D341Med (cell line): ENCODE results near the gene TRABD2B.

Experiments
- DNase-seq: peaks from one replicate; pipeline ENCODE4 v3.0.0; 2012; ENCODE audit warnings: low spot score

TRABD2B gene

DNA sequence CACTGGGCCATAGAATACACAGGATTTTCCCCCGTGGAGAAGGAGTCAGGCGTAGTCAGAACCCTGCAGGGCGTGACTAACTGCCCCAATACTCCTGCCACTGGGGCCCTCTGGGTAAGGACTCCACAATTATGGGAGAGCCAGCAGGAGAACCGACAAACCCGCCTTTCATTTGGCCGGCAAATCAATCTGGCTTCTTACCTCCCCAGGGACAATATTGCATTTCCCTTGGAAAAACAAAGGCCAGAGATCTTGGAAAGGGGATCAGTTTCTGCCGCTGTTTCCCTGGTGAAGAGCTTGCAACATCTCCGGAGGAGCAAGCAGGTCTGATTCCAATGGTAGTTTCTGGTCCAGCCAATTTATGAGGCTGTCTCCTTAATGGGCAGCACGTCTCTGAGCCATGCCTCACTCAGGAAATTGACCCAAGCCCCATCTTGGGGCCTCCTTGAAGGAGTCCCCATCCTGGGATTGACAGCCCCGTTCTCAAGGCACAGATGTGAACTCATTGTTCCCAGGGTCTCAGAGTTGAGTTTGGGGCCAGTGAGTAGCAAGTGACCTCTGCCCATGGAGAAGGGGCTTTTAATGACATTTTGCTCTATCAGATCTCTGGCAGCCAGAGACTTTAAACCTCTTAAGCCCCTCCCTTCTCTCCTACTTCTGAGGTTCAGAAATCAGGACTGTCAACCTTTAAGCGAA, 4.3 kb downstream of the TRABD2B start:
- DNase-seq, result no peak

DNA sequence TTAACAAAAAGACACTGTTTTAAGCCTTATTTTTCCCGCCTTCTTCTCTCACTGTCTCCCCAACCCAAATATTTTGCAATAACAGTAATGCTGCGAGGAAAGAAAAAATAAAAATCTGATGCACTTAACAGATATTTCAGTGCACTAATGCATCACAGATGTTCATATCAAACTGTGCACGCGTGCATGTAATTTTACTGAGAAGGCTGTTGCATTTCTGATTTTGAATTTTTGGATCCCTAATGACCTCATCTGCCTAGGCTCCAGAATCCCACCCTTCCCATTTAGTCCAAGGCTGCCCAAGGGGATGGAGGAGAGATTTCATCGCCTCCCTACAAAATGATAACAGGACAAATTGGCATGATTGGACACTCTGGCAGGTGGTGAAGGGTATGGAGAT, 5.5 kb downstream of the TRABD2B start:
- DNase-seq, result no peak

DNA sequence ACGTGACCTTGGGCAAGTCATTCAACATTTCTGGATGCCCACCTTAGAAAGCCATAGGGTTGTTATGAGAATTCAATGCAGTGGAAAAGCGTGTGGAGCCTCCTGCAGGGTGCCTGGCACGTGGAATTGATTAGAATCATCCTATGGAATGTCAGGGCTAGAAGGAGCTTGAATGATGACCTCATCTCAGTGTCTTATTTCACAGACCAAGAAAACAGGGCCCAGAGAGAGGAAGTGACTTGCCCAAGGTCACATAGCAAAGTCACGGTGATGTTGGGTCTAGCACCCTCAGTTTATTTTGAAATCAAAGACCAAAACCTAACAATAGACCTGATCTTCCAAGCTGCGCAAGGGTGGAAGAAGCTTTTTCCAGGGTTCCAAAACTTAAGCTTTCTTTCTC, 6.0 kb downstream of the TRABD2B start:
- DNase-seq, result no peak

DNA sequence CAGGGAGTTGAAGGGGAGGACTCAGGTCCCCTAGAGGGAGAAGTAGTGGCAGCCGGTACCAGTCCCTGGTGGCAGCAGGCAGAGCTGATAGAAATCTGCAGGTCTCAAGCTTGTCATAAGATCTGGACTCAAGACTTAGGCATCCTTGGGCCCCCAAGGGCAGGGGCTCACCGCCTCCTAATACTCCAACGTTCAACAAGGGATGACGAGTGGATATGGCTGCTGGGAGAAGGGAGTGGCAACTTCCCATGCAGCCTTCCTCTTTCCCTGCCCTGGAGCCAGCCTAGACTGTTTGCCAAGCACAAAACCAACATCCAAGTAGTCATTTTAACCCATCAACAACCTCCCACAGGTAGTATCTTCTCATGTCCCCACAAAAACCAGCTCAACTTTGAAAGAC, 6.9 kb downstream of the TRABD2B start:
- no peak for DNase-seq

DNA sequence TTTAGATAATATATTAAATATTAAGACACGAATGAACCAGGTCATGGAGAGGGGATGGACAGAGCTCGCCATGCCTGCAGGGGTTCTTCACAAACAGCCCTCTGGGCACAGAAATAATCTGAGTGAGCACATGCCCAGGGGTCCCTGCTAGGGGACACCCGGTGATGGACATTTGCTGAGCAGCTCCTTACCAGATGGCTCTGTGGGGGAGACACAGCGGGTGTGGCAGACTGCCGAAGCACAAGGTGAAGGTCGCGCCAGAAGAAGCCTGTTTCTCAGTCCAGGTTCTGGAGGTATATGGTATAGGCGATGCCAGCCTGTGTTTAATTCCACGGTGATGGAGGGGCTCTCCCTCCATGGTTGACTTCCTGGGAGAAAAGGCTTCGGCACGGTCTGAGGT, 9.6 kb downstream of the TRABD2B start:
- DNase-seq, result no peak

DNA sequence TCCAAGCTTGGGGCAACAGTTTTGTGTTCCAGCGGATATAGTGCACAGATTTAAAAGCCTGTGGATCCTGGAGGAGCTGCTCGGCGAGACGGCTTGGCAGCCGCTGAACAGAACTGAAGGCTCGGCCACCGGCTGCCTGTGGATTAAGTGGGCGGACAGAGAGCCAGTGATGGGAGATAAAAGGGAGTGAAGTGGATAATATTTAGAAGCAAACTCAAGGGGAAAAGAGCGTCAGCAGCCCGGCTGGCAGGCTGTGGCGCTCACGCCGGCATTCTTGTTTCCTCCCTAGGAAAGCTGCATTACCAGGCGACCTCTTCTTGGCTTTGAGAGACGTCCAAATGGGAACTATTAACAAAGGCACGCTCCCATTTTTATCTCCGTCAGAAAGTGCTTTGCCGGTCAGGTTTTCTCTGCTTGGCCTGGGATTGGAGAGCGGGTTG, 10.4 kb downstream of the TRABD2B start:
- DNase-seq, result no peak

DNA sequence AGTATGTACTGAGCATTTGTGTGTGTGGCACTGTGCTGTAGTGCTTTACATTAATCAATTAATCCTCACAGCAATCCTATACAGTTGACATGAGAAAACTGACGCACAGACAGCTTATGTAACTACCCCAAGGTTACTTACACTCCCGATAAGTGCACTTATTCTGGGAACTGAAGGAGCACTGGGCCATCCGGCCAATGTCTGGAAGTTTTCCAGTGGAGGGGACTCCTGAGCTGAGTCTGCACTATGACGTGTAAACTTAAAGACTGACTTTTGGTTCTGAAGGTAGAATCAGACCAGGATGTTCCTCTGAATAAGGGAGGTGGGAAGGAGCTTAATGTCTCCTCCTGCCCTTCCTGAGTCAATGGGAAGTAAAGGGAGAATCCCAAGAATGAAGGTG, 12.2 kb downstream of the TRABD2B start:
- no peak for DNase-seq

DNA sequence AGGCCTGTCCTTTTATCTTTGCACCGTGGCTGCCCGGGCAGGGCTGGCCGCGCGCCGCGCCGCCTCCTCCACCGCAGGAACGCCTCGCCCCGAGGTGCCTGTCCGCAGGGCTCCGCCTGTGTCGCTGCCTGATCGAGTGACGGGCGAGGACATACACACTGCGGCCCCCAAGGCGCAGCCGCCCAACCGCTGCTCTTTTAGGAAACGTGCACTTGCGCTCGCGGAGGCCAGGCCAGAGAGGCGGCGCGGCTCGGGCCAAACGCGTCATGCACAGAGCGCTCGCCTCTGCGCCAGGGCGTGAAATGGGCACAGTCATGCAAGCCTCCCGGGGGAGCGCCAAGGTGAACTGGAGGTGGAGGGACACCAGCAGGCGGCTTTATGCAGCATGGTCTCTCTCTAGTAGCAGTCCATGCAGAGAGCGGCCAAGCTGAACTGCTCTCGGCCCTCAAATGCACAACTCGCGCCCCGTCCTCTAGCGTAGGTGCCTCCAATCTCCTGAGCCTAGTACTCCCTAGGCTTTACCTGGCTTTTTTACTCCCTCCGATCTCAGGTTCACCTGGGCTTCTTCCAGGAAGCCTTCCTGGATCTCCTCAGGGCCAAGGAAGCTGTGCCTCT, 12.9 kb downstream of the TRABD2B start:
- no peak for DNase-seq

DNA sequence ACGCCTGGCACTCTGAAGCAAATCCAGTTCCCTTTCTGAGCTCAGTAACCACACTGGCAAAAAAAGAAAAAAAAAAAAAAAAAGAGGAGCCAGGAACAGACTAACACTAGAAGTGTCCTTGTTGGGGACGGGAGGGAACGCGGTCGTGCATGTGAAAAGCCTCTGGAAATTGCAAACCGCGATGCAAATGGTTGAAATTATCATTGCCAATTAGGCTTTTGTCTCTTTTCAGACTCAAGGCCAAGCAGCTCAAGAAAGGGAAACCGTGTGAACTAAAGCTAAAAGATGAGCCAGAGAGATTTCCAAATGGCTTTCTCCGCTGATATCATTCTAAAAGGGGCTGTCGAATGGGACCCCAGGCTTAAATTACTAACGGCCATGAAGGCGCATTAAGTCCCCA, 13.5 kb downstream of the TRABD2B start:
- no peak for DNase-seq

DNA sequence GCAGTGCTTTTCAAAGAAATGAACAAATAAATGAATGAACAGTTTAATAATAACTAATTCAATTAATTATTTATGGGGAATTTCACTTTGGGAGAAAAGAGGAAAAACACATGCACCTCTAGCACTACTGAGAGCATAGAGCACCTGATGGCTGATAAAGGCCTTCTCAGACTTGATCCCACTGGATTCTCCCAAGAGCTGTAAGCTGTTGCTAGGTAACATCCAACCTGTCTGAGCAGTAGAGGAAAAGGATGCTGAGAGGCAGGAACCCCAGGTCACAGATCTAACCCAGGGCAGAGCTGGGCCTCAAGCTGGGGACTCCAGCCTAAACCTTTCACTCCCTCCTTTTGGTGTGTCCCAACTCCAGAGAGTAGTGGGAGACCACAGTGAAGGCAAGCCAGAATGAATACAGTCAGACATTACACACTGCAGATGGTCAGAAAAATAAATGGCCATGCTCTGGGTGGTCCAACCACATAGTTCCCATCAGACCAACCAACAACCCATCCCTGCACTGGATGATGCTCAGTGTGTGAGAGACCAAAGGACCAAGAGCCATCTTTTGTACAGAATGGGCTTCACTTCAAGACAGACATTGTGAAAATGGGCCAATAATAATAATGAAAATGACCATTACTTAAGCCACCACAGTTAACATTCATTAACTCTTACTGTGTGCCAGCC, 15.4 kb downstream of the TRABD2B start:
- no peak for DNase-seq

DNA sequence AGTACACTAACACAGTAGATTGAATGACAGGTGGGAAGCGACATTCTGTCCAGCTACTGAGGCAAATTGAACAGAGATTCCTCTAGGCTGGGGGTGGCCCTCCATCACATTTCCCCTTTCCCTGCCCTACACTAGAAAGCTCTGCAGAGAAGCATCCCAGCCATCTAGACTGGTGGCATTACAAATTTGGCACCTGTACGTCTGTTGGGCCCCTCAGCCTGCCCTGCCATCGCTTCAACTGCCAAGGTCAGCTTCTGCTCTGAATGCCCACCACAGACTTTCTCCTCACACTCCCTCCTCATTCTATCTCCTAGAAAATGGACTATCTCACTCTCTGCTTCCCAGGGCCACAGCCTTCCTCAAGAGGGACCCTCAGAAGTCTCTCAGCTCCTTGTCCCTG, 16.7 kb downstream of the TRABD2B start:
- no peak for DNase-seq

DNA sequence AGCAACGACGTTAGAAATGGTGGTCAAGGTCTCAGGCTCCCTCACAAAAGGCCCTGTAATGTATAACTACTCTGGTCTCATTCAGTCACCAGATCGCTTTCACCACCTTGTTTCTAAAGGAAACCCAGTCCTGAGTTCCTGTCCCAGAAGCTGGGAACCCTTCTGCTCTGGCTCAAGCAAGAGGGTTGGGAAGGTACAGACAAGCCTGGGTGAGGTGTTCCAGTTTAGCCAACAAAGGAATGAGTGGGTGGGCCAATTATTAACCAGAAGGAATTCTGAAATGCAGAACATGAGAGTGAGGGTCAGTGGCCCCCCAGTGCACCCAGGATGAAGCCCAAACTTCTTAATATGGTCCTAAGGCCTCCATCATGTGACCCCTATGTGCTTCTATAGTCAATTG, 17.5 kb downstream of the TRABD2B start:
- DNase-seq, result no peak

DNA sequence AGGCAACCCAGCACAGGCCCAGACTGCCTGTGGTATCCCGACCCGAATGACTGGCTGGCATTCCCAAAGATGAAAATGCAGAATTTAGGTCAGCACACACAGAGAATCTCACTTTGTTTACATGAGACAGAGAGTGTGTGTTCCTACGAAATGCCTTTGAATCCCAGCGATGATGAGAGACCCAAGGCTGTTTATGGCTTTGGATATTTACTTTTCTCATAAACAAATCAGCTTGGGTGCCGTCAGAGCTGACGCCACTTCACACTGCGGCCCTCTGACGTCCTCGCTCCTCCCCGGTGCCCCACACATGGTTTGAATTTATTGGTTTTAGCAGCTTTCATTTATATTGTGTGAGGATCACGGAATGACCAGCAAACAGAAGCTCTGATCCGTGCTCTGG, 18.7 kb downstream of the TRABD2B start:
- DNase-seq, result no peak

DNA sequence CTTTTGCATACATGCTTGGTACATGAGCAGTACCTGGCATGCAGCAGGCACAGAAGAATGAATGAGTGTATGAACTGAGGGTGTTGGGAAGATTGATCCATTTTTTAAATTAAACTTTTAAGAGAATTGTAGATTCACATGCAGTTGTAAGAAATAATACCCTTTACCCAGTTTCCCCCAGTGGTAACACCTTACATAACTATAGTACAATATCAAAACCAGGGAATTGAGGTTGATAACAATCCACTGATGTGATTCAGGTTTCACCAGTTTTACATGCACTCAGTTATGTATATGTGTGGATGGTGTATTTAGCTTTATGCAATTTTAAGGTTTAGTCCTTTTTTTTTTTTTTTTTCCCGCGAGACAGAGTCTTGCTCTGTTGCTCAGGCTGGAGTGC, 20.5 kb downstream of the TRABD2B start:
- no peak for DNase-seq

DNA sequence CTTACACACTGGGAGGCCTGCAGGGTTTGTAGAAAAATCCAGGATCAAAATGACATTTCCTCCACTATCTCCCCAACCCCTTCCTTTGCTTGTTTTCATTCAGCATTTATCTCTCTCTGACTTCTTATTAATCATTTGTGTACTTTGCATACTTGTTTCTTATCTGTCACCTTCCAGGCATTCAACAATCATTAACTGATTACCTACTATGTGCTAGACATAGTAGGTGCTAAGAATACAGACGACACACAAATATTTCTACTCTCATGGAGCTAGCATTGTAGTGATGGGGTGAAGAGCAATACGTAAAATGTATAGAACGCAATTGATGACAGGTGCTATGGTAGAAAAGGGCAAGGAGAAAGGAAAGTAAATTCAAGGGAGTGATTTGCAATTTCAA, 20.9 kb downstream of the TRABD2B start:
- no peak for DNase-seq

DNA sequence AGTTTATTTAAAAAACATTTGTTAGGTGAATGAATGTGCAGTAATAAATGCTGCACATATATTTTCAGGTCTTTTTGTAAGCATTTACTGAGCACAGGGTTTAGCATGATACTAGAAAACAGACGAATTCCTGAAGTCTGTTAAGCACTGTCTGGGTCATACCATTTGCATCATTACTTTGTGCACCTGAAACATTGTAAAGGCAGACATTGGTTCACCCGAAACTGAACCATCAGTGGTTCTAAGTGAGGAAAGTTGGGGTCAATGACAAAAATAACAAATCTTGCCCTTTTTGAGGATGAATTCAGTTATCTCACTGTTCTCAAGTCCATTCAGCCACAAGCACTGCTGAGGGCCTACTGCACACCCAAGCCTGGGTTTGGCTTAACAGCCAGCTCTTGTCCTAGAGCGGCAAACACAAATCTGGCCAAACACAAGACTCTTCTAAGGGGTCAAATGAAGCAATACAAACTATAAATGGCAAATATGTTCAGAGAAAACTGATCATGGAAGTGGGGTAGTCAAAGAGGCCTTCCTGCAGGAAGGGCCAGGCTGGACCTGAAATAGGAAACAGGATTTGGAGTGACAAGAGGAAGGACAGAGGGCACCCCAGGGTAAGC, 21.8 kb downstream of the TRABD2B start:
- no peak for DNase-seq

DNA sequence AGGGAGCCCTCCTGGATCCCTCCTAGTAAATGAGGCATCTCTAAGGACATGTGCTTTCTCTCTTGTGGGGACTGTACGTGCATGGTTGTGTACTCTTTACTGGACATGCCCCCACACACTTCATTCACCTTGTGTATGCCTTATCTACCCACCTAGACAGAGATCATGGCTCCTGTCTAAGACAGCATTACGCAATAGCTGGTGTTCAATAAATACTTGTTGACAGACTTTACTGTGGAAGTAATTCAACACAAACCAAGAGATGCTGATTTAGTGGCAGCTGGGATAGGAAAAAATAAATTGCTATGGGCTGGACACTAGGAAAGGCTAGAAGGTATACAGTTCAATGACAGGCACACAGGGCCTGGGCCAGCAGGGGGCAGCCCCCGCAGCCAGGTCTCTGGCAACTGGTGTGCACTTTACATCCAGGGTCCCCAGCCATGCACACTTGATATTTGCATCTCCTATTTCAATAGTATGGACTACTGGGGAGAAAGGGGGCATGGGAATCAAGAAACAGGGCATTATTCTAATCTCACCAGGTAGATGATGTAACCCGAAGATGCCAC, 24.2 kb downstream of the TRABD2B start:
- no peak for DNase-seq

DNA sequence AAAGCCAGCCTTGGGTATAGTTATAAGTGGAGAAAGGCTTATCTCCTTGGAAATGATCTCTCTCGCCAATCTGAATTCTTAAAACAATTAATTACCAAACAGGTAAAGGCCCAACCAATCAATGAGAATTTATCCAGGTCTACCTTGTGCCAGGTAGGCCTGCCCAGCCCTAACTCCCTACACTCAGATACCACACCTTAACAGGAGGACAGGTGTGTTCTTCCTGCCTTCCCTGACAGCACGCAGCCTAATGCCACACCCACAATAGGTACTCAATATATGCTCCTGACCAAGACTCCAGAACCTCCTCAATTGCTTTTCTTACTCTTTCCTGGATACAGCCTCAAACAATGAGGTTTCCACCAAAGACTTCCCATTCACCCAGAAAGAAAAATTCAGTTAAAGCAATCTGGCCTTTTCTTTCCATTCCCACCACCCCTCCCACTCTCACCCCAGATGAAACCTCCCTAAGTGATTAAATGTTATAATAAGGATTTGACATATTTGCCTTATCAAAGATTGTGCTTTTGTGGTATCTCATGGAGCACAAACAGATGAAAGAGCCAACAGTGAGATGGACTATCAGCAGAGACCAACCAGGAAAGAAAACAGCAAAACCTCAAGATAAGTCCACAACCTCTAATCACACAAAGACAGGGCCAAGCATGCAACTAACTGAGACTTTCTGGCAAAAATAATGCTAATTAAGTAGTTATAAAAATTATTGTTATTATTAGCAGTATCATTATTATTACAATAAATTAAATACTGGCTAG, 25.6 kb downstream of the TRABD2B start:
- DNase-seq, result no peak

DNA sequence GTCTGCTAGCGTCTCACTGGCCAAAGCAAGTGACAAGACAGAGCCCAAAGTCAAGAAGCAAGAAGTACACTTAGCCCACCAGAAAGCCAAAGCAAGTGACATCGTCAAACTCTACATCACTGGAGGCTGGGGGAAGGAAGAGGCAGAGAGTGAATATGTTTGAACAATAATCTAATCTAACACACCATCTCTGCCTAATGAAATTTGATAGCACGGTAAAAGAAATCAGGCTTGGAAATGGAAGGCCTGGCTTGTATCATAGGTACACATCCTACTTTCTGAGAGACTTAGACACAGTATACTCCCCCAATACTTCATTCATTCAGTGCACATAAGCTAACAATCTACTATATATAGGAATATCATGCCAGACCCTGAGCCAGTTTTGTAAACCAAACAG, 26.3 kb downstream of the TRABD2B start:
- no peak for DNase-seq

DNA sequence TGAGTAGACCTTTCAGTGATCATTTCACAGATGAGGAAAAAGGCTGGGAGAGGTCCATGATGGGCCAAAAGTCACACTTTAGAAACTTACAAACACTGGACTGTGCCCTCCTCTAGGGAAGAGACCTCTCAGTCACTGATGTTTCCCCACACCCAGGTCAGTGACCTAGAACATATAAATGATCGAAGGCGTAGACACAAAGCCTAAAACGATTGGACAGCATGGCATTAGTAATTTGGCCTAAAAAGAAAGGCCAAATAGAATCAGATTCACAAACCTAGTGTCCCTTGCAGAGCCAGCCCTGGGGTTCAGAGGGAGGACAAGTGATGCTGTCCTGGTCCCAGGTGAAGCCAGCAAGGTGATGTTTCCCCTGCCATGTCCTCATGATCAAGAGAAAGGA, 27.7 kb downstream of the TRABD2B start:
- DNase-seq, result no peak

DNA sequence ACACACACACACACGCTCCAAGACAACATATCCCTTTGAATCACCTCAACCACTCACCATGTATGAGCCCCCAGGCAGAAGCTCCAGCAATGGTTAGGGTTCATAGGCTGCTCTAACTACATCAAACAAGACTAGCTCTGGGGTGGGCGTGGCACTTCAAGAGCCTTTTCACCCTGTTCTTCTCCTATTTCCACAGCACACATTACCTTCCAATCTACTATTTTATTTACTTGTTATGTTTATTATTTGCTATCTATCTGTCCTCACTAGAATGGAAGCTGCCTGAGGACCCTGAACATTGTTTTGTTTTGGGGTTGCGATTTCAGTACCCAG, 28.7 kb downstream of the TRABD2B start:
- no peak for DNase-seq

DNA sequence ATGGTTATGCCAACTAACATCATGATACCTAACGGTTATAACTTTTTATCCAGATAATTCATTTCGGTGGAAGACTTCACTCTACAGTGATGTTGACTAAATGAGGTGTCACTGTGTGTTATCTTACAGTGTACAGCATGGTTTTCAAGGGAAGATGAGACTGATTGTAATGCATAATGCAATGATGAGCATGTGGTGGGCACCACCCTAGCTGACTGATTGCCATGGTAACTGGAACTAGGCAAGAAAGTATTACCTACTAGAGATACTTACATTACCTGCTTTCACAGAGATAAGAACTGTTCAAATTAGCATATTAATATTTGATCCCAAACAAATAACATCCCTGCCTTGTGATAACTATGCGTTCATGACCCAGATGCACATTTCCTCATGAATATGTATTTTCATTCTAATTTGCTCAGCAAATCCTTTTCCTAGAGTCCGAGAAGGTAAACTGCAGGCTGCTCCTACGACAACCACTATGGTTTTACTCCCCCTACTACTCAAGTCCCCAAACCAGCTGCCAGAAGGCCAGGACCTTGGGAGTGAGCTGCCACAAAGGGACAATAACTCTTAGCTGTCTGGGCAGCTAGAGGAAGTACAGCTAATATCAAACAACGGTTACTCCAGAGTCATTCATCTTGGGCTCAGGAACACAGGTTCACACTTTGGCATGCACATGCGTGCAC, 29.2 kb downstream of the TRABD2B start:
- no peak for DNase-seq
